Upper lobe of left lung (tissue), 6 donors: ENCODE results near the gene PRPF40A. TPM values are rescaled to one million over a fixed set of nuclear protein-coding genes. Genes with fewer than 3 reads are reported as not detected.

ENCODE experiments used
- ATAC-seq, 2 donors: fragments of 200-7000 bp; cut with Tn5 transposase; one replicate each; pipeline ENCODE4 v1.9.1; 2022; ENCODE audit warnings: mild to moderate bottlenecking in 2 of 2, moderate library complexity in 2 of 2; ENCODE audit not compliant: low FRiP score in 2 of 2
- DNase-seq, 2 donors: peaks; one replicate each; pipeline ENCODE4 v3.0.0-alpha.2; 2019 to 2020
- H3K27ac ChIP-seq, 4 donors: fragments of 200-600 bp; sonication (generic); one replicate each; pipeline ENCODE4 v1.5.1; 2016 to 2019
- H3K27me3 ChIP-seq, 4 donors: fragments of 200-600 bp; sonication (generic); one replicate each; pipeline ENCODE4 v1.5.1; 2017 to 2019
- H3K36me3 ChIP-seq, 4 donors: fragments of 200-600 bp; sonication (generic); one replicate each; pipeline ENCODE4 v1.5.1; 2016 to 2019
- H3K4me1 ChIP-seq, 4 donors: fragments of 200-600 bp; sonication (generic); one replicate each; pipeline ENCODE4 v1.5.1; 2018 to 2019
- H3K4me3 ChIP-seq, 4 donors: fragments of 200-600 bp; sonication (generic); one replicate each; pipeline ENCODE4 v1.5.1; 2017 to 2019; ENCODE audit warnings: mild to moderate bottlenecking in 2 of 4, moderate library complexity in 1 of 4
- H3K9me3 ChIP-seq, 4 donors: fragments of 200-600 bp; sonication (generic); one replicate each; pipeline ENCODE4 v1.5.1; 2018 to 2019
- EP300 ChIP-seq, 4 donors: sonication (generic); formaldehyde crosslinking; IDR thresholded peaks; one replicate each; pipeline ENCODE4 v1.5.1; 2017; ENCODE audit warnings: antibody characterized with exemption in 4 of 4, control low read depth in 2 of 4
- POLR2A ChIP-seq, 4 donors: fragments of 450-650 bp; IDR thresholded peaks; one replicate each; pipeline ENCODE4 v1.5.1; 2016 to 2017; ENCODE audit warnings: antibody characterized with exemption in 4 of 4, mild to moderate bottlenecking in 2 of 4
- POLR2AphosphoS5 ChIP-seq, 2 donors: sonication (generic); formaldehyde crosslinking; IDR thresholded peaks; one replicate each; pipeline ENCODE4 v1.5.1; 2017; ENCODE audit warnings: antibody characterized with exemption in 2 of 2
- WGBS, 2 donors: methylation state at CpG; one replicate each; pipeline ENCODE4 v1.1.5; 2017 to 2018; 5-methylcytosine and 5-hydroxymethylcytosine counted together
- total RNA-seq, 6 donors: library from RNA; depleted of rRNA in 4 of 6; stranded (reverse); fragments of >200 nt in 4 of 6; gene quantifications; one replicate each; pipeline versions ENCODE4 v1.1.0 to v1.2.1, GENCODE V29; 2016 to 2021
- TF ChIP-seq, protein P1 (sequence below), 6 experiments: fragments of 450-650 bp in 4 of 6; fragments of 200-600 bp in 2 of 6; sonication (generic) in 2 of 6; IDR thresholded peaks; one replicate each; pipeline ENCODE4 v1.5.1; 2016 to 2019; ENCODE audit warnings: antibody characterized with exemption in 6 of 6
- donor health status: DM: no; HTN: no; CAD: no; lungs with moderate emphysema.
- donor health status: DM: no; HTN: yes; CAD: no; lungs with severe emphysema.

The PRPF40A gene
- total RNA-seq, 6 donors from 2014 or later = 43.2 to 199 (median 74.8) TPM

DNA sequence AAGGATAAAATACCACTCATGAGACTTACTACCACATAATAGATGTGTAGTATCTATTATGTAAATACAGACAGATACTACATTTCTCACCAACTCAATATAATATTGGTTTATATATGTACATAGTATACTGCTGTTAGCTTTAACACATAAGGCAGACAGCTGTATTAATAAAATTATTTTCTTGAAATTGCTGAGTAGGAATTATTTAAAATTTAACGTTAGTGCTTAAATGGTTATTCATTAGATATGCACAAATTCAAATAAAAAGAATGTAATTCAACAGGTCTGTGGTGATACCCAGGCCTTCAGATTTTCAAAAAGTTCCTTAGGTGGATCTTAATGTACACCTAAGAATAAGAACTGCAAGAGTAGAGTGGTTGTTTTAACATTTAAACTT lies 59.0 kb downstream of the PRPF40A start:
- ATAC-seq (no peak), DNase-seq (no peak)
- peaks cover 13 to 88% (median 60%) of the 10 kb centered on the region in 4 donors for H3K36me3 ChIP-seq
- no peak overlapping the region for H3K27ac ChIP-seq
- no peak for TF ChIP-seq EP300 (IDR thresholded peaks at IDR 0.05)
- TF ChIP-seq, protein P1, sequence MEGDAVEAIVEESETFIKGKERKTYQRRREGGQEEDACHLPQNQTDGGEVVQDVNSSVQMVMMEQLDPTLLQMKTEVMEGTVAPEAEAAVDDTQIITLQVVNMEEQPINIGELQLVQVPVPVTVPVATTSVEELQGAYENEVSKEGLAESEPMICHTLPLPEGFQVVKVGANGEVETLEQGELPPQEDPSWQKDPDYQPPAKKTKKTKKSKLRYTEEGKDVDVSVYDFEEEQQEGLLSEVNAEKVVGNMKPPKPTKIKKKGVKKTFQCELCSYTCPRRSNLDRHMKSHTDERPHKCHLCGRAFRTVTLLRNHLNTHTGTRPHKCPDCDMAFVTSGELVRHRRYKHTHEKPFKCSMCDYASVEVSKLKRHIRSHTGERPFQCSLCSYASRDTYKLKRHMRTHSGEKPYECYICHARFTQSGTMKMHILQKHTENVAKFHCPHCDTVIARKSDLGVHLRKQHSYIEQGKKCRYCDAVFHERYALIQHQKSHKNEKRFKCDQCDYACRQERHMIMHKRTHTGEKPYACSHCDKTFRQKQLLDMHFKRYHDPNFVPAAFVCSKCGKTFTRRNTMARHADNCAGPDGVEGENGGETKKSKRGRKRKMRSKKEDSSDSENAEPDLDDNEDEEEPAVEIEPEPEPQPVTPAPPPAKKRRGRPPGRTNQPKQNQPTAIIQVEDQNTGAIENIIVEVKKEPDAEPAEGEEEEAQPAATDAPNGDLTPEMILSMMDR (IDR thresholded peaks at IDR 0.05) = no peak
- no peak for TF ChIP-seq POLR2A (IDR thresholded peaks at IDR 0.05)
- TF ChIP-seq POLR2AphosphoS5 (IDR thresholded peaks at IDR 0.05) = no peak
- H3K27me3 ChIP-seq = no peaks in the 10 kb centered on the region
- H3K4me3 ChIP-seq = no peak overlapping the region
- WGBS, 2 donors = 74 to 97% methylated on average over 1 of the region's 1 CpG
- H3K9me3 ChIP-seq = no peaks in the 10 kb centered on the region
- H3K4me1 ChIP-seq = no peaks in the 10 kb centered on the region

DNA sequence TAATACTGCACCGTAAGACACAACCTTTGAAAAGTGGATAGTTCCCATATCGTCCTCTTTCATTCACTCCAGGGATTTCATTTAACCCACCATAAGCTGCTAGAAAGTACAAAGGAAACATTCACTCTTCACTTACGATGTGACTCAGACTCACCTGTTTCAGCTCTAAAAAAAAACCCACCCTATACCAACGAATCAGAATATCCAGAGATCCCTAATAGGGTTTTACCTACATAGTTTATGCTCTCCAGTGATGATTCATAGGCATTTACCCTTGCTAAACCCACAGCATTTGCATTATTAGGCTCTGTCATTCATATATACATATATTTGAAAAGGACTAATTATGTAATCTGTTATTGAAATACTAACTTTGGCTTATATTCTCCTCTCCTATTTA lies 60.2 kb downstream of the PRPF40A start:
- DNase-seq = no peak
- Histone ChIP-seq H3K4me1 (no peaks in the 10 kb centered on the region), H3K36me3 (peaks cover 12 to 80% (median 52%) of the 10 kb centered on the region in 4 donors), H3K4me3 (no peak overlapping the region), H3K27me3 (no peaks in the 10 kb centered on the region), H3K27ac (no peak overlapping the region), H3K9me3 (no peaks in the 10 kb centered on the region)
- TF ChIP-seq POLR2A (IDR thresholded peaks at IDR 0.05) (no peak), POLR2AphosphoS5 (IDR thresholded peaks at IDR 0.05) (no peak), EP300 (IDR thresholded peaks at IDR 0.05) (no peak)
- TF ChIP-seq, protein P1 (IDR thresholded peaks at IDR 0.05) = no peak
- no peak for ATAC-seq
- 77 to 87% methylated on average over 4 of the region's 4 CpGs for WGBS, 2 donors

DNA sequence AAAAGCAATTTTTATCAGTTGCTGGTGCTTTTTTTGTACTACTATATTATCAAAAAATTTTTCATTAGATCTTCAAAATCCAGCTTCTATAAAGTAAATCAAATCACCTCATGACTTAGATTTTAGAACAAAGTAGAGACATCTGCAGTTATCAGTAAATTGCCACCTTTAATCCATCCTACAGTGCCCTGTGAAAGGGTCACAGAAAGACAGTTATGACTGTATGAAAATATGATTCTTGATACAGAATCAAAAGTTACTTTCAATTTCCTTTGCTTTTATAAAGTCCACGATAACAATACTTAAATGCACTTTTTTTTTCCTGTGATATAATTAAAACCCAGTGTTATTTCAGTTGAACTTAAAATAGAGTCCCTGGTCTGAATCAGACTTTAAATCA lies 61.4 kb downstream of the PRPF40A start:
- no peak for DNase-seq
- ATAC-seq = no peak

DNA sequence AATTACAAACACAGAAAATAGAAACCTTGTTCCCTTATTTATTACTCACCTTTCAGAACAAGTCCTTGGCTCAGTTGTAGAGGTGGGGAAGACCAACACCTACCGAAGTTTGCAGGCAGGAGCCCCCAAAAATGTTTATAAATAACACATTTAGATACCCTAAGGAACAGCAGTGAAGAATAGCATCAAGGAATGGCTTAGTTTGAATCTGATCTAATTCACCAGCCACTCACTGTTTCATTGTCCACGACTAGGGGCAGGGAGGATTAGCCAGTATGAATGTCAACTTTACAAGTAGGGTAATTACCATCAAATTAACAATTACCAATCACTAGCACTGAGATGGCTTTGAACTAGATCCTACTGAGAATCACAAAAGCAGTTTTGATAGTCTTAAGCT lies 65.4 kb downstream of the PRPF40A start:
- DNase-seq (no peak), ATAC-seq (no peak)
- Histone ChIP-seq H3K4me3 (no peak overlapping the region), H3K36me3 (peaks cover 6 to 33% (median 13%) of the 10 kb centered on the region in 4 donors), H3K27me3 (no peaks in the 10 kb centered on the region), H3K27ac (no peak overlapping the region), H3K9me3 (no peaks in the 10 kb centered on the region), H3K4me1 (peaks cover 7 to 17% (median 9%) of the 10 kb centered on the region in 4 donors)
- WGBS, 2 donors = 80 to 85% methylated on average over 2 of the region's 2 CpGs
- TF ChIP-seq, protein P1 (IDR thresholded peaks at IDR 0.05) = no peak
- TF ChIP-seq EP300 (IDR thresholded peaks at IDR 0.05) = no peak
- no peak for TF ChIP-seq POLR2AphosphoS5 (IDR thresholded peaks at IDR 0.05)
- no peak for TF ChIP-seq POLR2A (IDR thresholded peaks at IDR 0.05)

More for the DNA sequence above, 61.4 kb downstream of the PRPF40A start:
- Histone ChIP-seq H3K27ac (no peak overlapping the region), H3K27me3 (no peaks in the 10 kb centered on the region), H3K4me1 (no peaks in the 10 kb centered on the region), H3K4me3 (no peak overlapping the region), H3K9me3 (no peaks in the 10 kb centered on the region), H3K36me3 (peaks cover 12 to 73% (median 46%) of the 10 kb centered on the region in 4 donors)
- TF ChIP-seq POLR2A (IDR thresholded peaks at IDR 0.05) (no peak), POLR2AphosphoS5 (IDR thresholded peaks at IDR 0.05) (no peak), EP300 (IDR thresholded peaks at IDR 0.05) (no peak)
- TF ChIP-seq, protein P1 (IDR thresholded peaks at IDR 0.05) = no peak
- WGBS, 2 donors = 89 to 91% methylated on average over 1 of the region's 1 CpG

DNA sequence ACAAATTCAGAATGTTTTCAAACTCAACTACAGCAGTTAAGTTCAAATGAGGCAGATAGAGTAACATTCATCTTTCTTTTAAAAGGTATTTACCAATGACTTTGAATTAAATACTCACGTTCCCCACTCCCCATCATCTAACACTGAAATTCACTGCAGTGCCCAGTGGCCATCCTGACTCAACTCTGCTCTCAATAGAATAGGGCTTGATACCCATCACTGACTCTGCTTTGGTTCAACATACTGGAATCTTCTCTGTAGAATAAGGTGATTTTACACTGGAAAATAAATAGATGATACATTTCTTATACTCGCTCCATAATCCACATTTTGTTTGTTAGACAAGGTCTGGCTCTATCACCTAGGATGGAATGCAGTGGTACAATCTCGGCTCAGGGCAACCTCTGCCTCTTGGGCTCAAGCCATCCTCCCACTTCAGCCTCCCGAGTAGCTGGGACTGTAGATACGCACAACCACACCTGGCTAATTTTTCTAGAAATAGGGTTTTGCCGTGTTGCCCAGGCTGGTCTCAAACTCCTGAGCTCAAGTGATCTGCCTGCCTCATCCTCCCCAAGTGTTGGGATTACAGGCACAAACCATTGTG lies 66.4 kb downstream of the PRPF40A start:
- Histone ChIP-seq H3K4me3 (no peak overlapping the region), H3K4me1 (peaks cover 7 to 21% (median 12%) of the 10 kb centered on the region in 4 donors), H3K9me3 (no peaks in the 10 kb centered on the region), H3K27me3 (no peaks in the 10 kb centered on the region), H3K36me3 (peaks cover 0 to 23% (median 4%) of the 10 kb centered on the region in 4 donors), H3K27ac (no peak overlapping the region)
- 93 to 95% methylated on average over 6 of the region's 6 CpGs for WGBS, 2 donors
- ATAC-seq (no peak), DNase-seq (no peak)
- no peak for TF ChIP-seq EP300 (IDR thresholded peaks at IDR 0.05)
- TF ChIP-seq POLR2A (IDR thresholded peaks at IDR 0.05) = no peak
- TF ChIP-seq, protein P1 (IDR thresholded peaks at IDR 0.05) = no peak
- TF ChIP-seq POLR2AphosphoS5 (IDR thresholded peaks at IDR 0.05) = no peak
